Liver (tissue), 3 donors: Measurements from ENCODE around the gene CAST.

ENCODE experiments used
- CTCF ChIP-seq: fragments of 150-350 bp; IDR thresholded peaks from 2 replicates; pipeline ENCODE4 v1.5.1; 2017; ENCODE audit warnings: improper control_type of control experiment, low read depth, low read length; ENCODE audit not compliant: missing input control
- GABPA ChIP-seq, 2 donors: IDR thresholded peaks in 1 of 2; conservative IDR thresholded peaks in 1 of 2; 2 replicates each; pipeline ENCODE4 v1.6.1; 2016; ENCODE audit warnings: antibody characterized with exemption in 2 of 2, mild to moderate bottlenecking in 1 of 2, moderate library complexity in 1 of 2
- JUND ChIP-seq, 2 donors: IDR thresholded peaks; 2 replicates each; pipeline ENCODE4 v1.6.1; 2016; ENCODE audit warnings: antibody characterized with exemption in 2 of 2
- MAX ChIP-seq: IDR thresholded peaks from 2 replicates; pipeline ENCODE4 v1.6.1; 2016; ENCODE audit warnings: antibody characterized with exemption
- NR2F2 ChIP-seq: IDR thresholded peaks from 2 replicates; pipeline ENCODE4 v1.6.1; 2016; ENCODE audit warnings: antibody characterized with exemption
- RAD21 ChIP-seq, 2 donors: IDR thresholded peaks; 2 replicates each; pipeline ENCODE4 v1.6.1; 2016; ENCODE audit warnings: antibody characterized with exemption in 2 of 2, mild to moderate bottlenecking in 2 of 2
- REST ChIP-seq: IDR thresholded peaks from 2 replicates; pipeline ENCODE4 v1.6.1; 2016; ENCODE audit warnings: antibody characterized with exemption, mild to moderate bottlenecking
- TAF1 ChIP-seq: conservative IDR thresholded peaks from 2 replicates; pipeline ENCODE4 v1.6.1; 2016; ENCODE audit warnings: antibody characterized with exemption, mild to moderate bottlenecking
- YY1 ChIP-seq: IDR thresholded peaks from 2 replicates; pipeline ENCODE4 v1.6.1; 2016; ENCODE audit warnings: antibody characterized with exemption, mild to moderate bottlenecking
- donor health status: healthy.
- donor health status: healthy.

GRCh38 chr5:96651047-96651446 is 11.1 kb upstream of the CAST start:
- TF ChIP-seq RAD21 (IDR thresholded peaks at IDR 0.05), result no peak
- no peak for TF ChIP-seq REST
- TF ChIP-seq TAF1, result no peak
- no peak for TF ChIP-seq CTCF
- no peak for TF ChIP-seq JUND (IDR thresholded peaks at IDR 0.05)
- TF ChIP-seq YY1, result no peak
- TF ChIP-seq MAX, result no peak
- TF ChIP-seq GABPA (IDR thresholded peaks at IDR 0.05 in 1 of 2, conservative IDR thresholded peaks at IDR 0.05 in 1 of 2), result no peak
- TF ChIP-seq NR2F2, result no peak
